DMS 273 (cell line): ENCODE results near the gene PGA5.
"Not testable (repeated sequence)": the region's sequence is repeated elsewhere in the genome, so short reads cannot be mapped to it uniquely, and the experiment has no call there.

Experiments used
- DNase-seq: peaks from one replicate; lab custom pipeline; 2025; ENCODE audit not compliant: unreplicated experiment; lab: John Stamatoyannopoulos, UW

PGA5 gene

GRCh38 chr11:61240875-61241274 is at the start of gene PGA5:
TSS of gene PGA5 (plus strand) at chr11:61241175. CDS start at chr11:61241227, 52 bp downstream.
- DNase-seq: not testable (repeated sequence)

- peak; percentile 79 for DNase-seq
Measured at GRCh38 chr11:61193596-61193995, 47.4 kb upstream of the PGA5 start.

- DNase-seq: peak; percentile 33
Measured at GRCh38 chr11:61194169-61194671, 46.8 kb upstream of the PGA5 start.

GRCh38 chr11:61194981-61195695 is 45.8 kb upstream of the PGA5 start:
- no peak for DNase-seq

- DNase-seq: no peak
Measured at GRCh38 chr11:61195719-61196118, 45.3 kb upstream of the PGA5 start.

- DNase-seq: peak; percentile 27
Measured at GRCh38 chr11:61198361-61198760, 42.6 kb upstream of the PGA5 start.

- DNase-seq: no peak
Measured at GRCh38 chr11:61198948-61199523, 41.9 kb upstream of the PGA5 start.

GRCh38 chr11:61201476-61201875 is 39.5 kb upstream of the PGA5 start:
- DNase-seq: no peak

- DNase-seq: not testable (repeated sequence)
Measured at GRCh38 chr11:61202950-61203746, 37.8 kb upstream of the PGA5 start, which contains the start of gene PGA3. TSS of gene PGA3 (plus strand) at chr11:61203515. CDS start at chr11:61203565, 50 bp downstream.

GRCh38 chr11:61203873-61204272 is 37.1 kb upstream of the PGA5 start:
- not testable (repeated sequence) for DNase-seq

- not testable (repeated sequence) for DNase-seq
Measured at GRCh38 chr11:61204502-61205059, 36.4 kb upstream of the PGA5 start.

- DNase-seq: not testable (repeated sequence)
Measured at GRCh38 chr11:61207636-61208310, 33.2 kb upstream of the PGA5 start.

- DNase-seq: not testable (repeated sequence)
Measured at GRCh38 chr11:61210629-61211028, 30.3 kb upstream of the PGA5 start.

GRCh38 chr11:61211327-61211952 is 29.5 kb upstream of the PGA5 start:
- DNase-seq: not testable (repeated sequence)

GRCh38 chr11:61212202-61212601 is 28.8 kb upstream of the PGA5 start:
- DNase-seq: not testable (repeated sequence)

GRCh38 chr11:61213711-61214324 is 27.2 kb upstream of the PGA5 start:
- DNase-seq: not testable (repeated sequence)

GRCh38 chr11:61218306-61218705 is 22.7 kb upstream of the PGA5 start:
- not testable (repeated sequence) for DNase-seq

- DNase-seq: not testable (repeated sequence)
Measured at GRCh38 chr11:61219016-61219415, 22.0 kb upstream of the PGA5 start.

GRCh38 chr11:61222047-61222446 is 18.9 kb upstream of the PGA5 start, which contains the start of gene PGA4:
TSS of gene PGA4 (plus strand) at chr11:61222347. CDS start at chr11:61222401, 54 bp downstream.
- DNase-seq: not testable (repeated sequence)
